Neuronal stem cell (in vitro differentiated cells): ENCODE results near the gene TRPM6.

Experiments used
- DNase-seq: peaks from one replicate; pipeline ENCODE4 v3.0.0-alpha.2; 2013; ENCODE audit warnings: low spot score
- H2AFZ ChIP-seq: one replicate; pipeline ENCODE4 v1.6.1; 2013; ENCODE audit warnings: mild to moderate bottlenecking, low read length, inconsistent platforms
- H2AK5ac ChIP-seq: 2 replicates; pipeline ENCODE4 v1.6.1; 2013; ENCODE audit warnings: low read depth, mild to moderate bottlenecking, inconsistent platforms, low read length, moderate library complexity, mixed read lengths
- H2BK120ac ChIP-seq: 2 replicates; pipeline ENCODE4 v1.6.1; 2013; ENCODE audit warnings: low read depth, mild to moderate bottlenecking, inconsistent platforms, low read length, moderate library complexity, mixed read lengths
- H2BK12ac ChIP-seq: one replicate; pipeline ENCODE4 v1.6.1; 2013; ENCODE audit warnings: low read length, inconsistent platforms
- H2BK15ac ChIP-seq: 2 replicates; pipeline ENCODE4 v1.6.1; 2013; ENCODE audit warnings: mild to moderate bottlenecking, low read length, inconsistent platforms, mixed read lengths
- H2BK5ac ChIP-seq: one replicate; pipeline ENCODE4 v1.6.1; 2013; ENCODE audit warnings: inconsistent platforms, mild to moderate bottlenecking, low read length, moderate library complexity
- H3K14ac ChIP-seq: one replicate; pipeline ENCODE4 v1.6.1; 2013; ENCODE audit warnings: low read length, inconsistent platforms
- H3K18ac ChIP-seq: 2 replicates; pipeline ENCODE4 v1.6.1; 2013; ENCODE audit warnings: low read length, inconsistent platforms
- H3K23ac ChIP-seq: 2 replicates; pipeline ENCODE4 v1.6.1; 2013; ENCODE audit warnings: low read depth, mild to moderate bottlenecking, mixed read lengths, low read length, inconsistent platforms; ENCODE audit not compliant: poor library complexity
- H3K27ac ChIP-seq: replicated peaks from 3 replicates; pipeline ENCODE4 v1.5.1; 2013; ENCODE audit warnings: low read length, inconsistent platforms
- H3K27me3 ChIP-seq, 3 experiments: 2 replicates each; pipeline ENCODE4 v1.6.1; 2013; ENCODE audit warnings: low read length in 3 of 3, mild to moderate bottlenecking in 2 of 3, inconsistent platforms in 1 of 3, low read depth in 1 of 3, mixed read lengths in 1 of 3, moderate library complexity in 1 of 3; ENCODE audit not compliant: control insufficient read depth in 3 of 3, insufficient read depth in 3 of 3
- H3K36me3 ChIP-seq, 2 donors: replicated peaks in 1 of 2; 2 replicates each; pipeline ENCODE4 v1.6.1; 2013; ENCODE audit warnings: low read length in 2 of 2; ENCODE audit not compliant: control insufficient read depth in 2 of 2, insufficient read depth in 2 of 2
- H3K4ac ChIP-seq: 2 replicates; pipeline ENCODE4 v1.6.1; 2013; ENCODE audit warnings: inconsistent platforms, mild to moderate bottlenecking, low read length, moderate library complexity
- H3K4me1 ChIP-seq, 2 donors: 1 replicate in 1 of 2; 2 replicates in 1 of 2; pipeline ENCODE4 v1.6.1; 2013; ENCODE audit warnings: low read length in 2 of 2, low read depth in 1 of 2; ENCODE audit not compliant: control insufficient read depth in 2 of 2, insufficient read depth in 1 of 2
- H3K4me2 ChIP-seq: one replicate; pipeline ENCODE4 v1.6.1; 2013; ENCODE audit warnings: mild to moderate bottlenecking, low read length, inconsistent platforms; ENCODE audit not compliant: insufficient read depth, poor library complexity, severe bottlenecking
- H3K4me3 ChIP-seq, 2 donors: 2 replicates each; pipeline ENCODE4 v1.5.1; 2013; ENCODE audit warnings: low read length in 2 of 2, mild to moderate bottlenecking in 2 of 2, inconsistent platforms in 1 of 2, moderate library complexity in 1 of 2
- H3K79me1 ChIP-seq: one replicate; pipeline ENCODE4 v1.6.1; 2013; ENCODE audit warnings: low read depth, mild to moderate bottlenecking, inconsistent platforms, low read length, moderate library complexity
- H3K9ac ChIP-seq: one replicate; pipeline ENCODE4 v1.6.1; 2013; ENCODE audit warnings: mild to moderate bottlenecking, low read depth, low read length, inconsistent platforms; ENCODE audit not compliant: poor library complexity
- H3K9me3 ChIP-seq, 2 donors: replicated peaks in 1 of 2; 2 replicates each; pipeline versions ENCODE3 to v1.6.1; 2013; ENCODE audit warnings: low read length in 2 of 2, mild to moderate bottlenecking in 2 of 2, inconsistent platforms in 1 of 2, low read depth in 1 of 2, mixed read lengths in 1 of 2, moderate library complexity in 1 of 2; ENCODE audit not compliant: control insufficient read depth in 2 of 2, insufficient read depth in 1 of 2
- H4K8ac ChIP-seq: one replicate; pipeline ENCODE4 v1.6.1; 2013; ENCODE audit warnings: low read depth, mild to moderate bottlenecking, inconsistent platforms, low read length, moderate library complexity
- H4K91ac ChIP-seq: one replicate; pipeline ENCODE4 v1.6.1; 2013; ENCODE audit warnings: low read length, low read depth, mild to moderate bottlenecking, inconsistent platforms; ENCODE audit not compliant: poor library complexity
- WGBS, 2 donors: extraction: QIAGEN DNeasy Blood & Tissue Kit; methylation state at CpG; one replicate each; pipeline ENCODE4 v1.1.7; 2013; ENCODE audit warnings: missing lambda C conversion rate in 2 of 2, mixed read lengths in 1 of 2; ENCODE audit not compliant: insufficient read length in 2 of 2, insufficient replicate concordance in 1 of 2; ENCODE audit errors: extremely low coverage in 2 of 2; 5-methylcytosine and 5-hydroxymethylcytosine counted together

TRPM6 gene

DNA sequence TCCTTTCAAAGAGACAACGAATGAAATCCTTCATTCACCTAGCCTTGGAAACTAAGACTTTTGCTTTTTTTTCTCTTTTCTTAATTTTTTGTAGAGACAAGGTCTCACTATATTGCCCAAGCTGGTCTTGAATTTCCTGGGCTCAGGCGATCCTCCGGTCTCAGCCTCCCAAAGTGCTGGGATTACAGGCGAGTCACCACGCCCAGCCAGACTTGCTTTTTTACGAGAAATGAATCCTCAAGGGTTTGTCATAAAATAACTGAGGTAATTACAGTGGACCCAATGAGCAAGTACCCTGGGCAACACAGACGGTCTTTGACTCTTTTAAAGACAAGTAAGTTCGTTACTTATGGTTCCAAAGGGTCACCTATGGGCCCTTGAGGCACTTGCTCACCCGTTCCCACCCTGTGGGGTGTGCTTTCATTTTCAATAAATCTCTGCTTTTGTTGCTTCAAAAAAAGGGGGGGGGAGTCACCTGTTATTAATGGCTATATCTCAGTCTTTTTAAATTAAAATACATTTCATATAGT, 70.4 kb downstream of the TRPM6 start:
- no peak overlapping the region for H2AK5ac ChIP-seq
- WGBS, 2 donors: no CpG with 5 or more reads among the region's 9 CpGs
- no peak overlapping the region for H2BK12ac ChIP-seq
- H2BK15ac ChIP-seq: no peak overlapping the region
- H3K14ac ChIP-seq: no peak overlapping the region
- no peak overlapping the region for H4K8ac ChIP-seq
- no peak overlapping the region for H3K9ac ChIP-seq
- H3K27me3 ChIP-seq: peaks cover 0 to 2% (median 0%) of the 10 kb centered on the region in 3 experiments
- H4K91ac ChIP-seq: no peak overlapping the region
- no peak overlapping the region for H2BK120ac ChIP-seq
- no peak overlapping the region for H3K4me3 ChIP-seq
- no peak overlapping the region for H2AFZ ChIP-seq
- H3K18ac ChIP-seq: no peak overlapping the region
- H3K36me3 ChIP-seq: no peaks in the 10 kb centered on the region
- H3K4ac ChIP-seq: no peak overlapping the region
- no peaks in the 10 kb centered on the region for H3K79me1 ChIP-seq
- no peak overlapping the region for H2BK5ac ChIP-seq
- no peak overlapping the region for H3K4me2 ChIP-seq
- H3K9me3 ChIP-seq: no peaks in the 10 kb centered on the region
- no peak for DNase-seq
- no peaks in the 10 kb centered on the region for H3K4me1 ChIP-seq
- no peak overlapping the region for H3K27ac ChIP-seq
- H3K23ac ChIP-seq: no peak overlapping the region

- H2AFZ ChIP-seq: no peak overlapping the region
- no CpG with 5 or more reads among the region's 2 CpGs for WGBS, 2 donors
- no peak overlapping the region for H3K23ac ChIP-seq
Measured at GRCh38 chr9:74810200-74810599, 77.5 kb downstream of the TRPM6 start.

DNA sequence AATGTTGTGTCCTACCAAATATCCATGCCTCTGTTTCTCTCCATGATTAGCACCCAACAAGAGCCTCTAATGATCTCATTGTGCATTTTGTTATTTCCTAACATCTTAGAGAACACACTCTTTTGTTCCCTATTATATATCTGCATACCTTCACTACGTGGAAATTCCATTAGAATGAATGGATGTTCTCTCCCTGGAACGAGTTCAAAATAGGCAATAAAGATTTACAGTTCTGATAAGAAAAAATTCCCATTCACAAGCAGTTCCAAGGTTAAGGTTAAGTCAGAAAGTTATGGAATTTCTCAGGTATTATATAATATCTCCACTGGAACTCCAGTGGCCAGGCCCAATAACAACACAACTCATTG, 83.7 kb downstream of the TRPM6 start:
- Histone ChIP-seq H3K4ac (no peak overlapping the region), H3K14ac (no peak overlapping the region), H4K8ac (no peak overlapping the region), H3K79me1 (no peaks in the 10 kb centered on the region), H3K23ac (no peak overlapping the region), H3K18ac (no peak overlapping the region), H3K4me2 (no peak overlapping the region), H2BK12ac (no peak overlapping the region), H3K27ac (no peak overlapping the region), H3K36me3 (no peaks in the 10 kb centered on the region), H3K9me3 (no peaks in the 10 kb centered on the region), H4K91ac (no peak overlapping the region), H3K9ac (no peak overlapping the region), H2AFZ (no peak overlapping the region), H2BK15ac (no peak overlapping the region), H3K27me3 (no peaks in the 10 kb centered on the region), H2BK120ac (no peak overlapping the region), H3K4me3 (no peak overlapping the region), H2AK5ac (no peak overlapping the region), H2BK5ac (no peak overlapping the region), H3K4me1 (no peaks in the 10 kb centered on the region)
- DNase-seq: no peak
- WGBS, 2 donors: no CpG with 5 or more reads among the region's 2 CpGs

More at GRCh38 chr9:74810200-74810599, 77.5 kb downstream of the TRPM6 start:
- Histone ChIP-seq H2BK15ac (no peak overlapping the region), H4K8ac (no peak overlapping the region), H2BK120ac (no peak overlapping the region), H4K91ac (no peak overlapping the region), H3K4me3 (no peak overlapping the region), H2BK12ac (no peak overlapping the region), H3K4me2 (no peak overlapping the region), H3K27me3 (no peaks in the 10 kb centered on the region), H3K9me3 (no peaks in the 10 kb centered on the region), H2AK5ac (no peak overlapping the region), H3K4me1 (no peaks in the 10 kb centered on the region), H3K18ac (no peak overlapping the region), H3K4ac (no peak overlapping the region), H2BK5ac (no peak overlapping the region), H3K79me1 (no peaks in the 10 kb centered on the region), H3K14ac (no peak overlapping the region), H3K36me3 (no peaks in the 10 kb centered on the region), H3K27ac (no peak overlapping the region), H3K9ac (no peak overlapping the region)
- no peak for DNase-seq

GRCh38 chr9:74803376-74804017, 84.2 kb downstream of the TRPM6 start:
- H3K4me3 ChIP-seq: no peak overlapping the region
- H2BK15ac ChIP-seq: no peak overlapping the region
- H4K91ac ChIP-seq: no peak overlapping the region
- H3K27ac ChIP-seq: no peak overlapping the region
- no peaks in the 10 kb centered on the region for H3K4me1 ChIP-seq
- H2AK5ac ChIP-seq: no peak overlapping the region
- no peak for DNase-seq
- H3K23ac ChIP-seq: no peak overlapping the region
- no peak overlapping the region for H3K18ac ChIP-seq
- WGBS, 2 donors: no CpG with 5 or more reads among the region's 4 CpGs
- H4K8ac ChIP-seq: no peak overlapping the region
- no peaks in the 10 kb centered on the region for H3K9me3 ChIP-seq
- H3K14ac ChIP-seq: no peak overlapping the region
- H3K36me3 ChIP-seq: no peaks in the 10 kb centered on the region
- no peak overlapping the region for H2BK12ac ChIP-seq
- no peak overlapping the region for H2BK5ac ChIP-seq
- H3K4ac ChIP-seq: no peak overlapping the region
- no peak overlapping the region for H2BK120ac ChIP-seq
- H3K27me3 ChIP-seq: no peaks in the 10 kb centered on the region
- no peak overlapping the region for H3K9ac ChIP-seq
- H2AFZ ChIP-seq: no peak overlapping the region
- H3K79me1 ChIP-seq: no peaks in the 10 kb centered on the region
- no peak overlapping the region for H3K4me2 ChIP-seq
